ENCODE data around the gene KRT31. TPM values are rescaled to one million over a fixed set of nuclear protein-coding genes. Genes with fewer than 3 reads are reported as not detected.
"Not testable (repeated sequence)": the region's sequence is repeated elsewhere in the genome, so short reads cannot be mapped to it uniquely, and the experiment has no call there.

The KRT31 gene
- polyA plus RNA-seq, 3 donors = not detected

GRCh38 chr17:41424111-41424635 is 26.8 kb upstream of the KRT31 start, which contains the start of gene KRT37:
Gene KRT37, minus strand, starts transcription at chr17:41424585. Its CDS starts 62 bp downstream, at chr17:41424523.
- Histone ChIP-seq H3K27ac (ENCODE audit: low read depth in 1 of 2, low read length in 2 of 2) (no peak within 1 kb of the TSS), H3K4me1 (ENCODE audit: control insufficient read depth in 1 of 2, insufficient read depth in 2 of 2, low read length in 2 of 2) (no peaks in the 10 kb centered on the region), H3K4me3 (replicated peaks in 1 of 3; ENCODE audit: low read depth in 2 of 3, low read length in 3 of 3) (no peak within 1 kb of the TSS), H3K9ac (ENCODE audit: insufficient read depth, low read length, poor library complexity, severe bottlenecking) (no peak within 1 kb of the TSS), H4K20me1 (ENCODE audit: insufficient read depth, low read length) (no peaks in the 10 kb centered on the region), H3K79me2 (ENCODE audit: insufficient read depth, low read length) (no peaks in the 10 kb centered on the region), H3K36me3 (replicated peaks in 1 of 2; ENCODE audit: control insufficient read depth in 1 of 2, insufficient read depth in 2 of 2, low read length in 2 of 2) (no peaks in the 10 kb centered on the region), H3K27me3 (ENCODE audit: control insufficient read depth in 2 of 2, insufficient read depth in 2 of 2, low read length in 2 of 2) (no peaks in the 10 kb centered on the region), H3K9me3 (replicated peaks in 1 of 2; ENCODE audit: control insufficient read depth in 1 of 2, insufficient read depth in 1 of 2, low read length in 2 of 2) (no peaks in the 10 kb centered on the region), H3K4me2 (replicated peaks; ENCODE audit: extremely low read depth, low read length, poor library complexity, severe bottlenecking) (no peak within 1 kb of the TSS), H2AFZ (ENCODE audit: insufficient read depth, low read depth, low read length, poor library complexity, severe bottlenecking) (no peak within 1 kb of the TSS)
- WGBS (ENCODE audit: insufficient coverage) = 92% methylated on average over 12 of the region's 13 CpGs
- H3K4me3 Mint-ChIP-seq = no peak within 1 kb of the TSS
- H3K27ac Mint-ChIP-seq = peak within 1 kb of the TSS in 1 of 7 donors; percentile 18
- intact Hi-C loops (cut with micrococcal nuclease) = no loop called here
- no peaks in the 10 kb centered on the region for H3K4me1 Mint-ChIP-seq
- H3K9me3 Mint-ChIP-seq = no peaks in the 10 kb centered on the region
- peaks cover 4 to 10% (median 9%) of the 10 kb centered on the region in 3 donors for H3K27me3 Mint-ChIP-seq (ENCODE audit: low read depth in 3 of 3)
- TF ChIP-seq CTCF (IDR thresholded peaks at IDR 0.05) = no peak
- no peaks in the 10 kb centered on the region for H3K36me3 Mint-ChIP-seq
- DNase-seq = no peak

- H3K79me2 ChIP-seq (ENCODE audit: insufficient read depth, low read length); H3K9me3 Mint-ChIP-seq; H3K9ac ChIP-seq (ENCODE audit: insufficient read depth, low read length, poor library complexity, severe bottlenecking); H3K27ac ChIP-seq (ENCODE audit: low read depth in 1 of 2, low read length in 2 of 2); H3K36me3 Mint-ChIP-seq; H3K27me3 ChIP-seq (ENCODE audit: control insufficient read depth in 2 of 2, insufficient read depth in 2 of 2, low read length in 2 of 2); H3K27ac Mint-ChIP-seq; H3K4me2 ChIP-seq (replicated peaks; ENCODE audit: extremely low read depth, low read length, poor library complexity, severe bottlenecking); H3K9me3 ChIP-seq (replicated peaks in 1 of 2; ENCODE audit: control insufficient read depth in 1 of 2, insufficient read depth in 1 of 2, low read length in 2 of 2); H3K4me3 ChIP-seq (replicated peaks in 1 of 3; ENCODE audit: low read depth in 2 of 3, low read length in 3 of 3); H3K4me1 ChIP-seq (ENCODE audit: control insufficient read depth in 1 of 2, insufficient read depth in 2 of 2, low read length in 2 of 2); H3K4me1 Mint-ChIP-seq; DNase-seq; H4K20me1 ChIP-seq (ENCODE audit: insufficient read depth, low read length); H2AFZ ChIP-seq (ENCODE audit: insufficient read depth, low read depth, low read length, poor library complexity, severe bottlenecking); H3K36me3 ChIP-seq (replicated peaks in 1 of 2; ENCODE audit: control insufficient read depth in 1 of 2, insufficient read depth in 2 of 2, low read length in 2 of 2); H3K27me3 Mint-ChIP-seq (ENCODE audit: low read depth in 3 of 3); H3K4me3 Mint-ChIP-seq; intact Hi-C loops (cut with micrococcal nuclease): not testable (repeated sequence)
- WGBS (ENCODE audit: insufficient coverage) = 94% methylated on average over 11 of the region's 11 CpGs
These were observed 25.2 kb upstream of the KRT31 start for GRCh38 chr17:41422586-41422985.
